Testis (tissue), 3 donors: ENCODE data around the gene ZNF581. TPM values are rescaled to one million over a fixed set of nuclear protein-coding genes. Genes with fewer than 3 reads are reported as not detected.

Experiments
- DNase-seq: peaks from one replicate; pipeline ENCODE4 v3.0.0-alpha.2; 2019
- H3K27ac ChIP-seq, 2 donors: fragments of 200-600 bp; sonication (generic); one replicate each; pipeline ENCODE4 v1.5.1; 2019
- H3K27me3 ChIP-seq: fragments of 200-600 bp; sonication (generic); one replicate; pipeline ENCODE4 v1.5.1; 2019
- H3K36me3 ChIP-seq: fragments of 200-600 bp; sonication (generic); one replicate; pipeline ENCODE4 v1.5.1; 2017; ENCODE audit warnings: low read depth; ENCODE audit errors: missing control alignments
- H3K4me1 ChIP-seq: fragments of 200-600 bp; sonication (generic); one replicate; pipeline ENCODE4 v1.5.1; 2019
- H3K4me3 ChIP-seq, 2 donors: fragments of 200-600 bp; sonication (generic); one replicate each; pipeline ENCODE4 v1.5.1; 2017 to 2019
- H3K9me3 ChIP-seq: fragments of 200-600 bp; sonication (generic); one replicate; pipeline ENCODE4 v1.5.1; 2017
- POLR2A ChIP-seq: fragments of 450-650 bp; IDR thresholded peaks from one replicate; pipeline ENCODE4 v1.6.1; 2017; ENCODE audit warnings: antibody characterized with exemption, mild to moderate bottlenecking, moderate library complexity
- WGBS, 2 donors: methylation state at CpG; one replicate each; pipeline ENCODE4 v1.1.5; 2018; 5-methylcytosine and 5-hydroxymethylcytosine counted together
- intact Hi-C: fragments of 100-400 bp; cut with DNase I; formaldehyde crosslinking; loops from one replicate; pipeline ENCODE4 v1.15.1; 2023; ENCODE audit warnings: low total_unique reads
- polyA plus RNA-seq: library from polyadenylated mRNA; stranded (reverse); fragments of 350-450 nt; fragmentation: Illumina TruSeq; extraction: RNeasy Lipid Tissue Mini Kit (QIAGEN cat#74804); gene quantifications from one replicate; pipeline ENCODE4 v1.2.3, GENCODE V29; 2014; ENCODE audit warnings: low read depth, low replicate concordance; ENCODE audit not compliant: insufficient read depth
- total RNA-seq, 2 donors: library from RNA; depleted of rRNA; stranded (reverse); fragments of >200 nt; gene quantifications; one replicate each; pipeline ENCODE4 v1.2.3, GENCODE V29; 2016
- TF ChIP-seq, protein P1 (sequence below), 3 experiments: fragments of 450-650 bp in 2 of 3; fragments of 200-600 bp in 1 of 3; sonication (generic) in 1 of 3; IDR thresholded peaks; one replicate each; pipeline ENCODE4 v1.5.1; 2016 to 2019; ENCODE audit warnings: antibody characterized with exemption in 3 of 3, mild to moderate bottlenecking in 2 of 3, moderate library complexity in 1 of 3

The ZNF581 gene
- total and polyA plus RNA-seq, 3 donors from 2014 or later = 17.3 to 31.2 (median 18.4) TPM

- H3K36me3 ChIP-seq = no peaks in the 10 kb centered on the region
- no peaks in the 10 kb centered on the region for H3K27me3 ChIP-seq
- no peak for TF ChIP-seq POLR2A
- TF ChIP-seq, protein P1, sequence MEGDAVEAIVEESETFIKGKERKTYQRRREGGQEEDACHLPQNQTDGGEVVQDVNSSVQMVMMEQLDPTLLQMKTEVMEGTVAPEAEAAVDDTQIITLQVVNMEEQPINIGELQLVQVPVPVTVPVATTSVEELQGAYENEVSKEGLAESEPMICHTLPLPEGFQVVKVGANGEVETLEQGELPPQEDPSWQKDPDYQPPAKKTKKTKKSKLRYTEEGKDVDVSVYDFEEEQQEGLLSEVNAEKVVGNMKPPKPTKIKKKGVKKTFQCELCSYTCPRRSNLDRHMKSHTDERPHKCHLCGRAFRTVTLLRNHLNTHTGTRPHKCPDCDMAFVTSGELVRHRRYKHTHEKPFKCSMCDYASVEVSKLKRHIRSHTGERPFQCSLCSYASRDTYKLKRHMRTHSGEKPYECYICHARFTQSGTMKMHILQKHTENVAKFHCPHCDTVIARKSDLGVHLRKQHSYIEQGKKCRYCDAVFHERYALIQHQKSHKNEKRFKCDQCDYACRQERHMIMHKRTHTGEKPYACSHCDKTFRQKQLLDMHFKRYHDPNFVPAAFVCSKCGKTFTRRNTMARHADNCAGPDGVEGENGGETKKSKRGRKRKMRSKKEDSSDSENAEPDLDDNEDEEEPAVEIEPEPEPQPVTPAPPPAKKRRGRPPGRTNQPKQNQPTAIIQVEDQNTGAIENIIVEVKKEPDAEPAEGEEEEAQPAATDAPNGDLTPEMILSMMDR (IDR thresholded peaks at IDR 0.05) = no peak
- WGBS, 2 donors = 75 to 90% methylated on average over 19 to 35 of the region's 38 CpGs
- peaks cover 6% of the 10 kb centered on the region for H3K4me1 ChIP-seq
- DNase-seq = no peak
- no peaks in the 10 kb centered on the region for H3K9me3 ChIP-seq
- H3K27ac ChIP-seq = no peak overlapping the region
- intact Hi-C loops = no loop called here
- H3K4me3 ChIP-seq = peak overlapping the region in 1 of 2 donors; percentile 29
These were observed 27.0 kb upstream of the ZNF581 start for GRCh38 chr19:55616395-55616875.

- H3K4me3 ChIP-seq = no peak overlapping the region
- 79 to 80% methylated on average over 6 to 8 of the region's 8 CpGs for WGBS, 2 donors
- TF ChIP-seq, protein P1 (IDR thresholded peaks at IDR 0.05) = no peak
- no peak for TF ChIP-seq POLR2A
- no peak for DNase-seq
- H3K36me3 ChIP-seq = no peaks in the 10 kb centered on the region
- H3K27ac ChIP-seq = no peak overlapping the region
- H3K9me3 ChIP-seq = no peaks in the 10 kb centered on the region
- peaks cover 2% of the 10 kb centered on the region for H3K4me1 ChIP-seq
- intact Hi-C loops = no loop called here
- no peaks in the 10 kb centered on the region for H3K27me3 ChIP-seq
These were observed 26.0 kb upstream of the ZNF581 start for GRCh38 chr19:55617426-55617825.

GRCh38 chr19:55618426-55618825 lies 25.0 kb upstream of the ZNF581 start:
- WGBS, 2 donors = 86 to 88% methylated on average over 7 of the region's 7 CpGs
- Histone ChIP-seq H3K4me1 (peaks cover 12% of the 10 kb centered on the region), H3K36me3 (no peaks in the 10 kb centered on the region), H3K9me3 (no peaks in the 10 kb centered on the region), H3K27ac (no peak overlapping the region), H3K27me3 (no peaks in the 10 kb centered on the region), H3K4me3 (no peak overlapping the region)
- TF ChIP-seq POLR2A = no peak
- TF ChIP-seq, protein P1 (IDR thresholded peaks at IDR 0.05) = no peak
- intact Hi-C loops = no loop called here
- DNase-seq = no peak

DNA sequence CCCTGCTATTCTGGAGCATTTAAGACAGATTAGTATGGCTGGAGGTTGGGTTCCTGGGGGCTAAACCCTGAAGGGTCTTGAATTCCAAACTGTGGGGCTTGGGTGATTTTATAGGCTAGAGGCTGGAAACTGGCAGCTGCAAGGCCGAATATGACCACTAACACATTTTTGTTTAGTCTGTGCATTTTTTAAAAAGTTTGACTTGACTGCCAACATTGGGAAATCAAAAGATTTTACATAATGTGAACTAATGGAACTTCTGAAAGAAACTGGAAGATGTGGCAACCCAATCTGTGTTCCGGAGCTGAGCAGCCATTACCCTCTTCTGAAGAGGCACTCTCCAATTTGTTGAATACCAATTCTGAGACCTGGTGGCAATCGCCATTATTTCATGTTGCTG lies 24.2 kb upstream of the ZNF581 start:
- no peak for TF ChIP-seq POLR2A
- TF ChIP-seq, protein P1 (IDR thresholded peaks at IDR 0.05) = no peak
- 83 to 86% methylated on average over 3 of the region's 3 CpGs for WGBS, 2 donors
- Histone ChIP-seq H3K36me3 (no peaks in the 10 kb centered on the region), H3K4me3 (no peak overlapping the region), H3K27me3 (no peaks in the 10 kb centered on the region), H3K4me1 (peaks cover 15% of the 10 kb centered on the region), H3K9me3 (no peaks in the 10 kb centered on the region), H3K27ac (no peak overlapping the region)
- intact Hi-C loops = no loop called here
- DNase-seq = no peak
